ENCODE results near the gene ZC3H6.

DNA sequence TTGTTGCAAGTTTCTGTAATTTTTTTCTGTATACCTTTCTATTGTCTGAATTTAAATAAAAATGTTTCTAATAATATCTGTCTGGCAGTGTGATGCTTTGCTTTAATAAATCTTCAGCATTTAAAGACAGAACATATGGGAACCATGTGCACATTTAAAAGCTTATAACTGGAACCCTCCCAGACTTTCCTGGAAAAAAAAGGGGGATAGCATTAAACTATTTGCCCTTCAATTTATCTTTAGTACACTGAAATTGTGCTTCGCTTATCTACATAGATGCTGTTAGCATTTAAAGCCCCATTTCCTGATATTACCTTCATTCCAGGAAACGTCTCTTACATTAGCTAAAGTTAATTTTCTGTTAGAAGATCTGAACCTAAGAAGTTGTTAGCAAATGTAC, 64.6 kb downstream of the ZC3H6 start:
- TF ChIP-seq, protein P1, sequence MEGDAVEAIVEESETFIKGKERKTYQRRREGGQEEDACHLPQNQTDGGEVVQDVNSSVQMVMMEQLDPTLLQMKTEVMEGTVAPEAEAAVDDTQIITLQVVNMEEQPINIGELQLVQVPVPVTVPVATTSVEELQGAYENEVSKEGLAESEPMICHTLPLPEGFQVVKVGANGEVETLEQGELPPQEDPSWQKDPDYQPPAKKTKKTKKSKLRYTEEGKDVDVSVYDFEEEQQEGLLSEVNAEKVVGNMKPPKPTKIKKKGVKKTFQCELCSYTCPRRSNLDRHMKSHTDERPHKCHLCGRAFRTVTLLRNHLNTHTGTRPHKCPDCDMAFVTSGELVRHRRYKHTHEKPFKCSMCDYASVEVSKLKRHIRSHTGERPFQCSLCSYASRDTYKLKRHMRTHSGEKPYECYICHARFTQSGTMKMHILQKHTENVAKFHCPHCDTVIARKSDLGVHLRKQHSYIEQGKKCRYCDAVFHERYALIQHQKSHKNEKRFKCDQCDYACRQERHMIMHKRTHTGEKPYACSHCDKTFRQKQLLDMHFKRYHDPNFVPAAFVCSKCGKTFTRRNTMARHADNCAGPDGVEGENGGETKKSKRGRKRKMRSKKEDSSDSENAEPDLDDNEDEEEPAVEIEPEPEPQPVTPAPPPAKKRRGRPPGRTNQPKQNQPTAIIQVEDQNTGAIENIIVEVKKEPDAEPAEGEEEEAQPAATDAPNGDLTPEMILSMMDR (conservative IDR thresholded peaks at IDR 0.05; ENCODE audit: low read length), result no peak
- TF ChIP-seq EZH2phosphoT487 (IDR thresholded peaks at IDR 0.05; ENCODE audit: borderline replicate concordance, low read depth, low read length), result no peak
